ENCODE results near the gene KIF5B.
"Not testable (repeated sequence)": the region's sequence is repeated elsewhere in the genome, so short reads cannot be mapped to it uniquely, and the experiment has no call there.

The KIF5B gene

GRCh38 chr10:32072025-32072800 is 16.0 kb upstream of the KIF5B start:
- no peaks in the 10 kb centered on the region for H3K9me3 Mint-ChIP-seq
- no peak overlapping the region for H3K4me3 Mint-ChIP-seq
- H3K27ac Mint-ChIP-seq = no peak overlapping the region
- no peaks in the 10 kb centered on the region for H3K36me3 Mint-ChIP-seq
- DNase-seq (ENCODE audit: low spot score in 2 of 2) = no peak
- no peaks in the 10 kb centered on the region for H3K4me1 Mint-ChIP-seq
- no peak for ATAC-seq

GRCh38 chr10:32070645-32071044 is 14.4 kb upstream of the KIF5B start:
- no peak for ATAC-seq
- H3K9me3 Mint-ChIP-seq = no peaks in the 10 kb centered on the region

GRCh38 chr10:32068569-32068968 is 12.3 kb upstream of the KIF5B start:
- Mint-ChIP-seq H3K27ac (no peak overlapping the region), H3K9me3 (no peaks in the 10 kb centered on the region), H3K36me3 (no peaks in the 10 kb centered on the region), H3K4me3 (no peak overlapping the region), H3K4me1 (no peaks in the 10 kb centered on the region)
- DNase-seq (ENCODE audit: low spot score in 2 of 2) (no peak), ATAC-seq (no peak)

More at GRCh38 chr10:32070645-32071044, 14.4 kb upstream of the KIF5B start:
- Mint-ChIP-seq H3K4me3 (no peak overlapping the region), H3K27ac (no peak overlapping the region), H3K36me3 (no peaks in the 10 kb centered on the region), H3K4me1 (no peaks in the 10 kb centered on the region)
- no peak for DNase-seq (ENCODE audit: low spot score in 2 of 2)

GRCh38 chr10:32067931-32068330 is 11.7 kb upstream of the KIF5B start:
- H3K27ac Mint-ChIP-seq; H3K4me3 Mint-ChIP-seq; H3K4me1 Mint-ChIP-seq; DNase-seq (ENCODE audit: low spot score in 2 of 2); H3K9me3 Mint-ChIP-seq; H3K36me3 Mint-ChIP-seq; ATAC-seq: not testable (repeated sequence)

- no peak for ATAC-seq
- Mint-ChIP-seq H3K9me3 (no peaks in the 10 kb centered on the region), H3K36me3 (no peaks in the 10 kb centered on the region), H3K4me3 (no peak overlapping the region), H3K27ac (no peak overlapping the region), H3K4me1 (no peaks in the 10 kb centered on the region)
- DNase-seq (ENCODE audit: low spot score in 2 of 2) = no peak
Observed at GRCh38 chr10:32065856-32066255, 9.6 kb upstream of the KIF5B start.

GRCh38 chr10:32061440-32061839 is 5.2 kb upstream of the KIF5B start:
- peaks cover 11% of the 10 kb centered on the region for H3K4me1 Mint-ChIP-seq
- H3K36me3 Mint-ChIP-seq = peaks cover 7% of the 10 kb centered on the region
- no peak overlapping the region for H3K27ac Mint-ChIP-seq
- no peaks in the 10 kb centered on the region for H3K9me3 Mint-ChIP-seq
- no peak for DNase-seq (ENCODE audit: low spot score in 2 of 2)
- peak; percentile 28 for ATAC-seq
- H3K4me3 Mint-ChIP-seq = no peak overlapping the region

GRCh38 chr10:32060347-32060746 is 4.1 kb upstream of the KIF5B start:
- Mint-ChIP-seq H3K4me3 (no peak overlapping the region), H3K27ac (no peak overlapping the region), H3K9me3 (no peaks in the 10 kb centered on the region), H3K36me3 (peaks cover 18% of the 10 kb centered on the region), H3K4me1 (peaks cover 11% of the 10 kb centered on the region)
- ATAC-seq (no peak), DNase-seq (ENCODE audit: low spot score in 2 of 2) (no peak)

- DNase-seq (ENCODE audit: low spot score in 2 of 2) = no peak
- Mint-ChIP-seq H3K4me3 (no peak overlapping the region), H3K27ac (no peak overlapping the region), H3K4me1 (peaks cover 11% of the 10 kb centered on the region), H3K9me3 (no peaks in the 10 kb centered on the region), H3K36me3 (peaks cover 25% of the 10 kb centered on the region)
- ATAC-seq = no peak
Observed at GRCh38 chr10:32059472-32059871, 3.2 kb upstream of the KIF5B start.

GRCh38 chr10:32057036-32057372 is 779 bp upstream of the KIF5B start:
- Mint-ChIP-seq H3K9me3 (no peaks in the 10 kb centered on the region), H3K4me3 (peak overlapping the region; percentile 96), H3K4me1 (peaks cover 23% of the 10 kb centered on the region), H3K27ac (peak overlapping the region; percentile 96), H3K36me3 (peaks cover 50% of the 10 kb centered on the region)
- DNase-seq (ENCODE audit: low spot score in 2 of 2) = no peak
- no peak for ATAC-seq

GRCh38 chr10:32055478-32056135 is 618 bp downstream of the KIF5B start:
- Mint-ChIP-seq H3K9me3 (no peaks in the 10 kb centered on the region), H3K4me3 (peak overlapping the region; percentile 96), H3K27ac (peak overlapping the region; percentile 96), H3K36me3 (peaks cover 50% of the 10 kb centered on the region), H3K4me1 (peaks cover 30% of the 10 kb centered on the region)
- peak in 1 of 2 donors; percentile 82 for DNase-seq (ENCODE audit: low spot score in 2 of 2)
- peak; percentile 70 for ATAC-seq

- no peaks in the 10 kb centered on the region for H3K9me3 Mint-ChIP-seq
- ATAC-seq (no peak), DNase-seq (ENCODE audit: low spot score in 2 of 2) (peak in 1 of 2 donors; percentile 44)
- peak overlapping the region; percentile 96 for H3K27ac Mint-ChIP-seq
- peaks cover 62% of the 10 kb centered on the region for H3K36me3 Mint-ChIP-seq
- H3K4me3 Mint-ChIP-seq = peak overlapping the region; percentile 96
- H3K4me1 Mint-ChIP-seq = peaks cover 45% of the 10 kb centered on the region
Observed at GRCh38 chr10:32054094-32054493, 2.1 kb downstream of the KIF5B start.

GRCh38 chr10:32053392-32053791 is 2.8 kb downstream of the KIF5B start:
- Mint-ChIP-seq H3K4me3 (peak overlapping the region; percentile 96), H3K36me3 (peaks cover 67% of the 10 kb centered on the region), H3K27ac (peak overlapping the region; percentile 96), H3K4me1 (peaks cover 49% of the 10 kb centered on the region)
- peak in 1 of 2 donors; percentile 45 for DNase-seq (ENCODE audit: low spot score in 2 of 2)
- H3K9me3 Mint-ChIP-seq, ATAC-seq: not testable (repeated sequence)

GRCh38 chr10:32051926-32052325 is 4.3 kb downstream of the KIF5B start:
- H3K4me3 Mint-ChIP-seq = peak overlapping the region; percentile 96
- H3K4me1 Mint-ChIP-seq = peaks cover 54% of the 10 kb centered on the region
- no peak for DNase-seq (ENCODE audit: low spot score in 2 of 2)
- peaks cover 79% of the 10 kb centered on the region for H3K36me3 Mint-ChIP-seq
- H3K9me3 Mint-ChIP-seq = no peaks in the 10 kb centered on the region
- peak overlapping the region; percentile 20 for H3K27ac Mint-ChIP-seq
- ATAC-seq = no peak

- DNase-seq (ENCODE audit: low spot score in 2 of 2) = no peak
- peak overlapping the region; percentile 51 for H3K27ac Mint-ChIP-seq
- H3K4me3 Mint-ChIP-seq = peak overlapping the region; percentile 96
- H3K36me3 Mint-ChIP-seq = peaks cover 79% of the 10 kb centered on the region
- no peaks in the 10 kb centered on the region for H3K9me3 Mint-ChIP-seq
- peaks cover 64% of the 10 kb centered on the region for H3K4me1 Mint-ChIP-seq
- ATAC-seq = no peak
Observed at GRCh38 chr10:32050177-32050576, 6.0 kb downstream of the KIF5B start.

- DNase-seq (ENCODE audit: low spot score in 2 of 2) (no peak), ATAC-seq (peak; percentile 60)
- Mint-ChIP-seq H3K4me1 (peaks cover 75% of the 10 kb centered on the region), H3K9me3 (no peaks in the 10 kb centered on the region), H3K36me3 (peaks cover 80% of the 10 kb centered on the region), H3K4me3 (peak overlapping the region; percentile 96), H3K27ac (peak overlapping the region; percentile 51)
Observed at GRCh38 chr10:32049113-32049512, 7.1 kb downstream of the KIF5B start.

GRCh38 chr10:32048282-32048681 is 7.9 kb downstream of the KIF5B start:
- no peak overlapping the region for H3K4me3 Mint-ChIP-seq
- H3K27ac Mint-ChIP-seq = no peak overlapping the region
- peaks cover 76% of the 10 kb centered on the region for H3K36me3 Mint-ChIP-seq
- no peaks in the 10 kb centered on the region for H3K9me3 Mint-ChIP-seq
- peaks cover 76% of the 10 kb centered on the region for H3K4me1 Mint-ChIP-seq
- ATAC-seq (no peak), DNase-seq (ENCODE audit: low spot score in 2 of 2) (no peak)
